Activated CD4-positive, alpha-beta T cell treated with anti-CD3 and anti-CD28 coated beads for 24 hours (primary cell): ENCODE measurements around the gene C3orf20.
"Not testable (repeated sequence)": the region's sequence is repeated elsewhere in the genome, so short reads cannot be mapped to it uniquely, and the experiment has no call there.

ENCODE experiments used
- DNase-seq, 2 donors: peaks; one replicate each; pipeline ENCODE4 v3.0.0-alpha.2; 2020; ENCODE audit warnings: low read depth in 2 of 2

Gene C3orf20

GRCh38 chr3:14798231-14798630, 123.3 kb downstream of the C3orf20 start:
- no peak for DNase-seq

- DNase-seq = no peak
These were observed 124.2 kb downstream of the C3orf20 start for GRCh38 chr3:14799146-14799545.

- no peak for DNase-seq
These were observed 126.1 kb downstream of the C3orf20 start for GRCh38 chr3:14801031-14801430.

GRCh38 chr3:14801668-14802380, 126.9 kb downstream of the C3orf20 start:
- DNase-seq = no peak

- no peak for DNase-seq
These were observed 127.4 kb downstream of the C3orf20 start for GRCh38 chr3:14802381-14802731.

- DNase-seq = no peak
These were observed 128.4 kb downstream of the C3orf20 start for GRCh38 chr3:14803101-14803980.

- DNase-seq = no peak
These were observed 129.3 kb downstream of the C3orf20 start for GRCh38 chr3:14803981-14804834.

- DNase-seq = no peak
These were observed 130.2 kb downstream of the C3orf20 start for GRCh38 chr3:14804835-14805780.

GRCh38 chr3:14805961-14806537, 131.1 kb downstream of the C3orf20 start:
- no peak for DNase-seq

GRCh38 chr3:14806641-14807263, 131.8 kb downstream of the C3orf20 start:
- no peak for DNase-seq

GRCh38 chr3:14808025-14808424, 133.1 kb downstream of the C3orf20 start:
- no peak for DNase-seq

- DNase-seq = no peak
These were observed 133.7 kb downstream of the C3orf20 start for GRCh38 chr3:14808502-14809266.

GRCh38 chr3:14809611-14810010, 134.7 kb downstream of the C3orf20 start:
- DNase-seq = not testable (repeated sequence)

GRCh38 chr3:14810070-14810791, 135.3 kb downstream of the C3orf20 start:
- DNase-seq = no peak

- no peak for DNase-seq
These were observed 136.1 kb downstream of the C3orf20 start for GRCh38 chr3:14810801-14811661.

GRCh38 chr3:14811684-14812083, 136.7 kb downstream of the C3orf20 start:
- no peak for DNase-seq

GRCh38 chr3:14812196-14812790, 137.4 kb downstream of the C3orf20 start:
- no peak for DNase-seq
